ENCODE results near the gene MAGI2. TPM values are rescaled to one million over a fixed set of nuclear protein-coding genes. Genes with fewer than 3 reads are reported as not detected.

MAGI2 gene
- total RNA-seq, 1 donor from 2014 or later = 4.0 TPM

GRCh38 chr7:79009647-79010046 lies 443.8 kb downstream of the MAGI2 start:
- TF ChIP-seq CTCF (IDR thresholded peaks at IDR 0.05) = no peak
- H3K36me3 ChIP-seq = no peaks in the 10 kb centered on the region
- H3K9me3 ChIP-seq = no peaks in the 10 kb centered on the region
- no peak overlapping the region for H3K27ac ChIP-seq
- no peaks in the 10 kb centered on the region for H3K4me1 ChIP-seq
- DNase-seq (ENCODE audit: low spot score in 2 of 2) = no peak
- no peak overlapping the region for H3K4me3 ChIP-seq
- intact Hi-C loops (cut with DNase I) = no loop called here
- H3K27me3 ChIP-seq = no peaks in the 10 kb centered on the region

DNA sequence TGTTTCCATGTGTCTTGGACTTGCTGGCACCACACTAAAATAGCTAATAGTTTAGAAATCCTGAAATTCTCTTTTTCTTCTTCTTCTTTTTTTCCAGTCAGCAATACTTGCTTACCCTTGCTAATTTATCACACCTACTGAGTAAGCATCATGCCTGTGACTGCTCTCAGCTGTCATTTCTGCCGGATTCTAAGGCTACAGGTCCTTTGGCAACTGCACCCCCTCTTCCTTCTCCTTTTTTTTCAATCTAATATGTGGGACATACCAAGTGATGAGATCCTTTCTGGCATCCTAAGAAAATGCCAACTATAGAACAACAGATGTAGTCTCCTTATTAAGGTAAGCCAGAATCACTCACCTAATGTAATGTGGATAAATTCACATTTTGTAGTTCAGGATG lies 444.7 kb downstream of the MAGI2 start:
- no peak overlapping the region for H3K27ac ChIP-seq
- no peak for TF ChIP-seq CTCF (IDR thresholded peaks at IDR 0.05)
- no peak for DNase-seq (ENCODE audit: low spot score in 2 of 2)
- no peak overlapping the region for H3K4me3 ChIP-seq
- H3K36me3 ChIP-seq = no peaks in the 10 kb centered on the region
- H3K4me1 ChIP-seq = no peaks in the 10 kb centered on the region
- no peaks in the 10 kb centered on the region for H3K9me3 ChIP-seq
- intact Hi-C loops (cut with DNase I) = no loop called here
- no peaks in the 10 kb centered on the region for H3K27me3 ChIP-seq

GRCh38 chr7:78996013-78996412 lies 457.5 kb downstream of the MAGI2 start:
- Histone ChIP-seq H3K27me3 (no peaks in the 10 kb centered on the region), H3K9me3 (no peaks in the 10 kb centered on the region), H3K27ac (no peak overlapping the region), H3K36me3 (no peaks in the 10 kb centered on the region), H3K4me3 (no peak overlapping the region), H3K4me1 (no peaks in the 10 kb centered on the region)
- no peak for DNase-seq (ENCODE audit: low spot score in 2 of 2)
- TF ChIP-seq CTCF (IDR thresholded peaks at IDR 0.05) = no peak
- intact Hi-C loops (cut with DNase I) = no loop called here

DNA sequence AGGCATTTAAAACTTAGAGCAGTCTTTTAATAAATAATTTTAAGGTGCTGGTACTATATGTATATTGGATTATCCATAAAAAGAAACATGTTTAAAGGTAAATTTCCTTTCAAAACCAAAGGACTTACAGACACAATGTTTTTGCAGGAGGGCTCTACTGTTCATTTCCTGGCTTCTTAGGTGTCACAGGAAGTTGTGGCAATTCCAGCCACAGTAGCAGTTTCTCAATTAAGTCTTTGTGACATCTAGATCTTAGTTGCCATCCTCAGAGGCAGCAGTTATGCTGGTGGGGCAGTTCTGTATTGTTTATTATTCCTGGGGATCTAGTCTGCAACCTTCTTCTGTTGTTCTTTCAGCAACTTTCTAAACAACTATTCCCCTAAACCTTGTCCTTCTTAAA lies 460.1 kb downstream of the MAGI2 start:
- Histone ChIP-seq H3K4me3 (no peak overlapping the region), H3K36me3 (no peaks in the 10 kb centered on the region), H3K27me3 (no peaks in the 10 kb centered on the region), H3K9me3 (no peaks in the 10 kb centered on the region), H3K27ac (no peak overlapping the region), H3K4me1 (no peaks in the 10 kb centered on the region)
- TF ChIP-seq CTCF (IDR thresholded peaks at IDR 0.05) = no peak
- no peak for DNase-seq (ENCODE audit: low spot score in 2 of 2)
- intact Hi-C loops (cut with DNase I) = no loop called here

GRCh38 chr7:78985509-78985908 lies 468.0 kb downstream of the MAGI2 start:
- no peaks in the 10 kb centered on the region for H3K4me1 ChIP-seq
- no peak overlapping the region for H3K4me3 ChIP-seq
- DNase-seq (ENCODE audit: low spot score in 2 of 2) = no peak
- H3K9me3 ChIP-seq = peaks cover 0 to 9% of the 10 kb centered on the region in 2 donors
- TF ChIP-seq CTCF (IDR thresholded peaks at IDR 0.05) = no peak
- no peaks in the 10 kb centered on the region for H3K27me3 ChIP-seq
- intact Hi-C loops (cut with DNase I) = no loop called here
- no peak overlapping the region for H3K27ac ChIP-seq
- H3K36me3 ChIP-seq = no peaks in the 10 kb centered on the region

DNA sequence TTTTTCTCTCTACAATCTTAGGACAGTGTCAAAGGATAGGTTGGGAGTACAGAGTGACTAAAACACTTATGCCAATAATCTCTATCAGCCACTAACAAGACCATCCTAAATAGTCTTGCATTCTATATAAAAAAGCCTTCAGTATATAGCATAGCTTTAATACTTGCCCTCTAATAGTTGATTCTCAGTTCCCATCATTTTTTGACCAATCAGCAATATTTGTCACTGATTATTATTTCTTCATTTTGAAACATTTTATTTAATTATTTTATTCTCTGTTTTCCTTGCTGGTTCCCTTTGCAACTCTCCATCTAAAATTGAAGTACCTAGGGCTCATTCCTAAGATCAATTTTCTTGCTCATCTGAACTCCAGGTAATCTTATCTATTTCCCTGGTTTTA lies 470.0 kb downstream of the MAGI2 start:
- TF ChIP-seq CTCF (IDR thresholded peaks at IDR 0.05) = no peak
- DNase-seq (ENCODE audit: low spot score in 2 of 2) = no peak
- peaks cover 0 to 15% of the 10 kb centered on the region in 2 donors for H3K9me3 ChIP-seq
- no peaks in the 10 kb centered on the region for H3K27me3 ChIP-seq
- no peak overlapping the region for H3K27ac ChIP-seq
- no peaks in the 10 kb centered on the region for H3K4me1 ChIP-seq
- no peaks in the 10 kb centered on the region for H3K36me3 ChIP-seq
- intact Hi-C loops (cut with DNase I) = no loop called here
- H3K4me3 ChIP-seq = no peak overlapping the region

All from ascending aorta (tissue), 2 donors.